Mononuclear cell (primary cell): ENCODE results near the gene COPG1. TPM values are rescaled to one million over a fixed set of nuclear protein-coding genes. Genes with fewer than 3 reads are reported as not detected.

Source experiments
- H3K27me3 ChIP-seq: 2 replicates; pipeline ENCODE4 v1.6.0; 2011; ENCODE audit warnings: low read length, control low read depth; ENCODE audit not compliant: insufficient read depth
- H3K4me1 ChIP-seq: 2 replicates; pipeline ENCODE4 v1.5.1; 2011; ENCODE audit warnings: mild to moderate bottlenecking, low read length, control low read depth; ENCODE audit not compliant: insufficient read depth
- H3K4me3 ChIP-seq: 2 replicates; pipeline ENCODE4 v1.5.1; 2011; ENCODE audit warnings: mild to moderate bottlenecking, low read length, moderate library complexity
- H3K9me3 ChIP-seq: 2 replicates; pipeline ENCODE4 v1.5.1; 2011; ENCODE audit warnings: low read depth, mild to moderate bottlenecking, control low read depth, low read length
- total RNA-seq: library from RNA; depleted of rRNA; stranded (reverse); fragments of >200 nt; gene quantifications from one replicate; pipeline ENCODE4 v1.2.3, GENCODE V29; 2012

The COPG1 gene
- total RNA-seq, 1 donor, result 61.7 TPM

DNA sequence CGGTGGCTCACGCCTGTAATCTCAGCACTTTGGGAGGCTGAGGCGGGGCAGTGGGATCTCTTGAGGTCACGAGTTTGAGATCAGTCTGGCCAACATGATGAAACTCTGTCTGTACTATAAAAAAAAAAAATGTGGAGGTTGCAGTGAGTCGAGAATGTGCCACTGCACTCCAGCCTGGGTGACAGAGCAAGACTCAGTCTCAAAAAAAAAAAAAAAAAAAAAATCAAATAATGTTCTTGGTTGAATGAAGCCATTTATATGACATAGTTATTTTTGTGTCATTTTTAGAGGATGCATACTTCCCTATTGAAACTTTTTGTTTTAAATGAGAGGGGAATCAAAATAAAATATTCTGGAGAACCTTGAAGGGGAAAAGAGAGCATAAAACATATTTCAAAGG is 32.3 kb downstream of the COPG1 start:
- H3K4me1 ChIP-seq, result peaks cover 63% of the 10 kb centered on the region

DNA sequence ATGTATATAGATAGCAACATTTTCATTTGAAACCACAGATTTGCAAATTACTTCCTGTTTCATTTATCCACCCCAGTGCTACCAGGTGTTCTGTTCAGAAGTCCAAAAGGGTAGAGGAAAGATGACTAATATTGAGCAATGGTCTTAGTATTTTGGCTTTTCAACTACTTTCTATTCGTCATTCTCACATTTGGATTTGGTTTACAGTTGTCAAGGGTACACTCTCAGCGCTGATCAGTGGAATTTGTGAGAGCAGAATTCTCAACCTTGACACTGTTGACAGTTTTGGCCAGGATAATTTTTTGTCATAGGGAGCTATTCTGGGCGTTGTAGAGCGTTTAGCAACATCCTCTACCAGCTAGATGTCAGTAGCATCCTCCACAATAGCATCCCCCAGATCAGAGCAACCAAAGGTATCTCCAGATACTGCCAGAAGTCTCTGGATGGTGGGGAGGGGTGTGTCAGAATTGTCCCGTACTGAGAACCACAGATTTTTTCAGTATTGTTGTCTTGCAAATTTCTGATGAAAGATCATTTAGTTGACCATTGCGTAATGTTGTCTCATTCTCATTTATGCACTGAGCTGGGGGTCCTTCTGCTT is 33.4 kb downstream of the COPG1 start:
- Histone ChIP-seq H3K4me3 (no peak overlapping the region), H3K27me3 (no peaks in the 10 kb centered on the region), H3K9me3 (no peaks in the 10 kb centered on the region), H3K4me1 (peaks cover 53% of the 10 kb centered on the region)

More for the DNA sequence above, 32.3 kb downstream of the COPG1 start:
- Histone ChIP-seq H3K9me3 (no peaks in the 10 kb centered on the region), H3K4me3 (no peak overlapping the region), H3K27me3 (no peaks in the 10 kb centered on the region)

DNA sequence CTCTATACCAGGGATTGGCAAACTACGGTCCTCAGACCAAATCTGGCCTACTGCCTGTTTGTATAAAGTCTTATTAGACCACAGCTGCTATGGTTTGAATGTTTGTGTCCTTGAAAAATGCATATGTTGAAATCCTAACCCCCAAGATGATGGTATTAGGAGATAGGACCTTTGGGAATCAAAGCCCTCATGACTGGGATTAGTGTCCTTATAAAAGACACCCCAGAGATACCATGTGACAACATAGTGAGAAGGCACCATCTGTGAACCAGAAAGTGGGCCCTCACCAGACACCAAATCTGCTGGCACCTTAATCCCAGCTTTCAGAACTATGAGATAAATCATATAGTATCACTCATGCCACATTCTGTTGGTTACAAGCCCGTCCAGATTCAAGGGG is 36.7 kb downstream of the COPG1 start:
- Histone ChIP-seq H3K27me3 (no peaks in the 10 kb centered on the region), H3K9me3 (no peaks in the 10 kb centered on the region), H3K4me3 (no peak overlapping the region), H3K4me1 (peaks cover 28% of the 10 kb centered on the region)

- no peaks in the 10 kb centered on the region for H3K9me3 ChIP-seq
- H3K4me3 ChIP-seq, result no peak overlapping the region
- H3K4me1 ChIP-seq, result peaks cover 6% of the 10 kb centered on the region
- H3K27me3 ChIP-seq, result no peaks in the 10 kb centered on the region
These were observed 39.0 kb downstream of the COPG1 start for GRCh38 chr3:129288446-129288845.

DNA sequence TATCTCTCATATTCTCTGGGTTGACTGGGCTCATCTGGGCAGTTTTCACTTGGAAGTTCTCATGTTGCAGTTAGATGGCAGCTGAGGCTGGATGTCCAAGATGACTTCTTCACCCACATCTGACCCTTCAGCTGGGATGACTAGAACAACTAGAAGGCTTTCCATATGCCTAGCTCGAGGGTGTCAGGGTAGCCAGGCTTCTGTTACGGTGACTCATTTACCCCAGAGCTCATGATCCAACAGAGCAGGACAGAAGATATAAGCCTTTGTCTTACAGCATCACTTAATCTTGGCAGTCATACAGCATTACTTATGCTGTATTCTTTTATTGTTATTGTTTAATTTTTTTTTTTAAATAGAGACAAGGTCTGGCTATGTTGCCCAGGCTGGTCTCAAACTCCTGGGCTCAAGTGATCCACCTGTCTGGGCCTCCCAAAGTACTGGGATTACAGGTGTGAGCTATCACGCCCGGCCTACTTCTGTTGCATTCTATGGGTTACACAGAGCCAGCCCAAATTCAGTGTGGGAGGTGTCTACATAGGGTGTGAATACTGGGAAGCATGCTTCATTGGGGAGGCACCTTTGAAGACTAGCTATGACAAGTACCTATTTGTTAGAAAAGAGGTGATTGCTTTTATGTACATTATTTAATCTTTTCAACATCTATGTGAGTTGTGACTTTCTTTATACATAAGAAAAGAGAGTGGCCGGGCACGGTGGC is 40.0 kb downstream of the COPG1 start:
- H3K4me3 ChIP-seq, result no peak overlapping the region
- H3K27me3 ChIP-seq, result no peaks in the 10 kb centered on the region
- no peaks in the 10 kb centered on the region for H3K9me3 ChIP-seq
- no peaks in the 10 kb centered on the region for H3K4me1 ChIP-seq

DNA sequence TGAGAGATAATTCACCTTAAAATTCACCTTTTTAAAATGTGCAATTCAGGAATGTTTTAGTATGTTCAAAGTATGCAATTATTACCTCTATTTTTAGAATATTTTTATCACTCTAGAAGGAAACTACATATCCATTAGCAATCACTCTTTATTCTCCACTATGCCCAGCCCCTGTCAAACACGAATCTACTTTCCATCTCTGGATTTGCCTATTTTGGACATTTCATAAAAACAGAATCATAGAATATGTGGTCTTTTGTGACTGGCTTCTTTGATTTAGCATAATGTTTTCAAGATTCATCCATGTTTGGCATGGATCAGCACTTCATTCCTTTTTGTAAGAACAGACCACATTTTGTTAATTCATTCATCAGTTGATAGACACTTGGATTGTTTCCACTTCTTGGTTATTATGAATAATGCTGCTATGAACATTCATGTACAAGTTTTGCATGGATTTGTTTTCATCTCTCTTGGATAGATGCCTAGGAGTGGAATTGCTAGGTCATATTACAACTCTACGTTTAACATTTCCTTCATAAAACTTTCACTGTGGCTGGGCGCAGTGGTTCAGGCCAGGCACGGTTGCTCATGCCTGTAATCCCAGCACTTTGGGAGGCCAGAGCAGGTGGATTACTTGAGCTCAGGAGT is 42.0 kb downstream of the COPG1 start:
- no peaks in the 10 kb centered on the region for H3K9me3 ChIP-seq
- H3K27me3 ChIP-seq, result no peaks in the 10 kb centered on the region

DNA sequence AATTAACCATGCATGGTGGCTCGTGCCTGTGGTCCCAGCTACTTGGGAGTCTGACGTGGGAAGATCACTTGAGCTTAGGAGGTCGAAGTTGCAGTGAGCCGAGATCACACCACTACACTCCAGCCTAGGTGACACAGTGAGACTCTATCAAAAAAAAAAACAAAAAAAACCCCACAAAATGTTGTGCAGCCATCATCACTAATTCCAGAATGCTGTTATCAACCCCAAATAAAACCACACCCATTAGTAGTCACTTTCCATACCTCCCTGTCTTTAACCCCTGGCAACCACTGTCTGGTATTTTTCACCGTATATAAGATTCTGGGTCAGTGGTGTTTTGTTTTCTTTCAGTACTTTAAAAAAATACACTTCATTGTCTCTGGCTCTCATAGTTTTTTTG is 45.9 kb downstream of the COPG1 start:
- Histone ChIP-seq H3K9me3 (no peaks in the 10 kb centered on the region), H3K4me1 (no peaks in the 10 kb centered on the region), H3K4me3 (no peak overlapping the region), H3K27me3 (no peaks in the 10 kb centered on the region)

More for the DNA sequence above, 42.0 kb downstream of the COPG1 start:
- H3K4me3 ChIP-seq, result no peak overlapping the region
- H3K4me1 ChIP-seq, result no peaks in the 10 kb centered on the region

GRCh38 chr3:129304146-129304961 is 54.9 kb downstream of the COPG1 start:
- H3K9me3 ChIP-seq, result no peaks in the 10 kb centered on the region
- no peaks in the 10 kb centered on the region for H3K27me3 ChIP-seq
- H3K4me3 ChIP-seq, result no peak overlapping the region
- H3K4me1 ChIP-seq, result peaks cover 28% of the 10 kb centered on the region

DNA sequence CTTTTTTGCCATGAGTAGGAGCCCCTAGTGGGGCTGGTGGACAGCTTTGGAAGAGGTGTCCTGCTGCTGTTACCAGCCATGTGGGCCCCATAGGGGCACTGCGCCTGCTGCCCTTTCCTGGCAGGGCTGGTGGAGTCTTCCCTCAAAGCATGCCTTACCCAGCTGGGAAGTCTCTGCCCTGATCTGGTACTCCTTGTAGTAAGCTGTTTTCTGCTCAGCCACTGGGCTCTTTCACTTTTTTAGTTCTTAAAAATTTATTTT is 55.5 kb downstream of the COPG1 start:
- Histone ChIP-seq H3K9me3 (no peaks in the 10 kb centered on the region), H3K4me3 (no peak overlapping the region), H3K27me3 (no peaks in the 10 kb centered on the region), H3K4me1 (peaks cover 28% of the 10 kb centered on the region)

DNA sequence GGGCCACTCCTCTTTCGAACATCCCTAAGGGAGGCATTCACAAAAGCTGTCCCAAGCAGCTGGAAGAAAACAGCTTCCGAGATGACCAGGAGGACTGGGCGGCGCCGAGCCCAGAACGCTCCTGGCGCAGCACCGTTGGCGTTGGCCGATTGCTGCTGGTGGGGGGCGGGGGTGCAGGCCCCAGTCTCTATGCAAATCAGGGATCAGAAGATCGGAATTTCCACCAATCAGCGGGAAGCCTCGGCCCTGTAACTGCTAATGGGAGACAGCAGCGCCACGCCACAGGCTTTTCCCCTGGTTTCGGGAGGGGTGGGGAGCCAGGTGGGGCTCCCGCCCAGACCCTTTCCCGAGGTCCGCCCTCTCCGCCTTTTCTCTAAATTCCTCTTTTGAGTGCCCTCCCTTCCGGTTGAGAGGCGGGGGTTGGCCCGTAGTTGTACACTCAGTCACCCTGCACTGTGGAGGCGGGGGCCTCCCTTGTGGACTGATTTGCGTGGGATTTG is 56.2 kb downstream of the COPG1 start:
- no peaks in the 10 kb centered on the region for H3K27me3 ChIP-seq
- H3K9me3 ChIP-seq, result no peaks in the 10 kb centered on the region
- H3K4me1 ChIP-seq, result peaks cover 33% of the 10 kb centered on the region
- peak overlapping the region; percentile 33 for H3K4me3 ChIP-seq

- H3K4me1 ChIP-seq, result peaks cover 37% of the 10 kb centered on the region
- H3K27me3 ChIP-seq, result no peaks in the 10 kb centered on the region
- no peaks in the 10 kb centered on the region for H3K9me3 ChIP-seq
- H3K4me3 ChIP-seq, result no peak overlapping the region
These were observed 59.2 kb downstream of the COPG1 start for GRCh38 chr3:129308636-129309035.

DNA sequence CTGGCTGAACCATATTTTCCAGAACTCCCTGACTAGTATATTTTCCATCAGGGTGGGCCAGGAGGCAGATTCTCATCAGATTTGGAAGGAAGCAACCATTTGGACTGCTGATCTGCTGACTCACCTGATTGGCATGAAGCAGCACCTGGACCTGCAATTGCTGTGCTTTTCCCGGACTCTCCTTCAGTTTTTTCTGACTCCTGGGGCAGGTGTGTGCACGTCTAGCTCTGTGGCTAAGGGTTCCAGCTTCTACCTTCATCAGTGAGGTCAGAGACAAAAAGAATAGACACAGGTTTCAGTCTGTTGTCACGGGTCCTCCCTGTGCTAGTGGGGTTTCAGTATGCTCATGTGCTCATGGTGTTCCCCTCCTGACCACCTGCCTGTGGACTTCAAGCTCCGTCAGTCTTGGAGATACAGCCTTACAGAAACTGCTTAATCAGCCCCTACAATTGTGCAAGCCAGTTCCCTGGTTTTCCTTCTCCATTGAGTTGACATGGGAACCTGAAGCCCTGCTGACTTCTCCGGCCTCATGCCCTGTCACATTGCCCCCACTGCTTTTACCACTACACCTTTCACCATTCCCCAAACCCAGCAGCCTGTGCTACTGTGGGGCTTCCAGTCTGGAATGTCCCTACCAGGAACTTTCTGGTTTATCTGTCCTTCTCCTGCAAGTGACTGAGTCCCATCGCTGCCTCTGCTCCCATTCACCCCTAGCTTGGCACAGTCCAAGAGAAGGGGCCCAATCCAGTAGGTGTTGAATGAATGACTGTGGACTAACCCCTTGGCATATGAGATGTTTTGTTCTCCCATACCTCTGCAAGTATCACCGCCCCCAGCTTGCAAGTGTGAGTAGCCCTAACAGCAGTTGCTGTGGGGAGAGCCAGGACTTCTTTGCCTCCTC is 61.0 kb downstream of the COPG1 start:
- Histone ChIP-seq H3K4me3 (no peak overlapping the region), H3K9me3 (no peaks in the 10 kb centered on the region), H3K4me1 (peaks cover 38% of the 10 kb centered on the region), H3K27me3 (no peaks in the 10 kb centered on the region)

DNA sequence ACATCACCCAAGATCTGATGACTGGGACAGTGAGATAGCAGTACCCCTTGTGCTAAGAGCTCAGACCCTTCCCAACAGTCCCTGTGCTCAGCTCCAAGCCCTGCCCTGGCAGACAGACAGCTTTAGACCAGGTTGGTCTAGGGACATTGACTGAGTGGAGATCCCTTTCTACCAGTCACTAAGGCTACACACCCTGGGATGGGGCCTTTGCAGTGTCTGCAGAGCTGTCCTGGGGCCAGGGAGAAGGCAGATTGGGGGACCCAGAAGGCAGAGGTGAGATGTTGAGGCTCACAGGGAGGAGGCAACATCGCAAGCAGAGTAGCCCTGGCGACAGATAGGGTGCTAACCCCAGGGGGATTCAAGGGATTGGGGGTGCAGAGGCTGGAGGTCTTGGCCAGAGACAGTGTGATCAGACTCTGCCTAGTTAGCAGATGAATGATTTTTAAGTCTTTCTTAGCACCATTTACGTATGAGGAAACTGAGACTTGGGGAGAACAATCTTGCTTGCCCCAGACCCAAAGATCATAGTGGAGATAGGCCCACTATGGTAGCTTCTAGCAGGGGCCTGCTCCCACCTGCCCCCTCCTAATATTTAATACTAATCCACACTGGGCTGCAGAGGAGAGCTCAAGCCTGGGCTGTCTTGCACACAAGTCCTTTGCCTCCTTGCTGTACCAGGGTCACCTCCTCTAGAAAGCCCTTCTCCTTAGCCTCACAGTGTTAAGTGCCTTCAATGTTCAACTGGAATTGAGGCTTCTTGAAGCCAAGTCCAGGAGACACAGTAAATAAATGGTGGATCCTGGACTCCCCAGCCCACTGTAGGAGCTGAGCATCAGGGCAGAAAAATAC is 61.9 kb downstream of the COPG1 start:
- H3K27me3 ChIP-seq, result no peaks in the 10 kb centered on the region
- H3K4me1 ChIP-seq, result peaks cover 29% of the 10 kb centered on the region
- H3K4me3 ChIP-seq, result no peak overlapping the region
- no peaks in the 10 kb centered on the region for H3K9me3 ChIP-seq
